GM21447 (cell line): ENCODE measurements around the gene HLA-C.
"Not testable (repeated sequence)": the region's sequence is repeated elsewhere in the genome, so short reads cannot be mapped to it uniquely, and the experiment has no call there.

Source experiments
- ATAC-seq: cut with Tn5 transposase; IDR thresholded peaks from one replicate; pipeline ENCODE4 v1.9.1; 2021; ENCODE audit not compliant: unreplicated experiment

HLA-C gene

GRCh38 chr6:31270788-31271640 lies 878 bp downstream of the HLA-C start:
- peak; percentile 20 for ATAC-seq

GRCh38 chr6:31268836-31269235 lies 3.1 kb downstream of the HLA-C start:
- ATAC-seq: no peak

DNA sequence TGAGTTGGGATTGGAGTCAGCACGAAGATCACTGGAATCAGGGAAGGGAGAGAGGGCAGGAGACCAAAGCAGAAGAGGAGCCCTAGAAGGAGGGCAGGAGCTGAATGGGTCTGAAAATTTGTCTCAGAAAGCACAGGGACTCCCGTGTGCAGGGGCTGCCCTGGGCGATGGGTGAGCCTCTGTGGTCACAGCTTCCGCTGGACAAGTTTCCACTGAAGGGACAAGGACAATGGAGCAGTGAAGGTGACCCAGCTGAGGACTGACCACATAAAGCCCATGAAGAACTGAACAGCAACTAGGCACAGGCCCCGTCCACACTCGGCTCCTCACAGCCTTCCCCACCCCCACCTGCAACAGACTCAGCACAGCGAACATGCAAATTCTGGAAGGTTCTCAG lies 3.5 kb downstream of the HLA-C start:
- no peak for ATAC-seq

GRCh38 chr6:31267651-31268368 lies 4.1 kb downstream of the HLA-C start:
- ATAC-seq: no peak

GRCh38 chr6:31266567-31267360 lies 5.1 kb downstream of the HLA-C start:
- ATAC-seq: no peak

DNA sequence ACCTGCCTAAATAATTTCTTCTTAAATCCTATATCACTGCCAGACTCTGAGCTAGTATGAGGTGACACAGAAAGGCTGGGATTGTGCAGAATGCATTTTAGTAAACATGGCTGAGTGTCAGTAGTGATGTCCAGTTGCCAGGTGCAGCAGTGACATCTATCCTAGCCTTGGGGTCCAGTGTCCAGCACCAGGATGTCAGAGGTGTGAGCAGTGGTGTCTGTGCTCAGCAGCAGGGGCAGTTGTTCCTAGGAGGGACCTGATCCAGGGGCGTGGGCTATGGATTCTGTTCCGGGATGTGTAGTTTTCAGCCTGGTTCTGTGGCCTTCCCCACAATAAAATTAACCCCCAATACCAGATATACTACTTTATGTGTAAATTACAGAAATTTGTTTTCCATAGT lies 6.0 kb downstream of the HLA-C start:
- no peak for ATAC-seq

DNA sequence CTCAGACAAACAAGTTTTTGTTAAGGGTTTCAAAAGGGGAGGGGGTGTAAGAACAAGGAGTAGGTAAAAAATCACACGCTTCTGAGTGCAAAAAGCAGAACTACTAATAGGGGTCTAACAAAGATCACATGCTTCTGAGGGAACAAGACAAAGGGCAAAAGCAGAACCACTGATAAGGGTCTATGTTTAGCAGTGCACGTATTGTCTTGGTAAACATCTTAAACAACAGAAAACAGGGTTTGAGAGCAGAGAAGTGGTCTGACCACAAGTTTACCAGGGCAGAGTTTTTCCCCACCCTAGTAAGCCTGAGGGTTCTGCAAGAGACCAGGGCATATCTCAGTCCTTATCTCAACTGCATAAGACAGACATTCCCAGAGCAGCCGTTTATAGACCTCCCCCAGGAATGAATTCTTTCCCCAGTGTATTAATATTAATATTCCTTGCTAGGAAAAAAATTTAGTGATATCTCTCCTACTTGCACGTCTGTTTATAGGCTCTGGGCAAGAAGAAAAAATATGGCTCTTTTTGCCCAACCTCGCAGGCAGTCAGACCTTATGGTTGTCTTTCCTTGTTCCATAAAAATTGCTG lies 8.5 kb downstream of the HLA-C start:
- not testable (repeated sequence) for ATAC-seq

DNA sequence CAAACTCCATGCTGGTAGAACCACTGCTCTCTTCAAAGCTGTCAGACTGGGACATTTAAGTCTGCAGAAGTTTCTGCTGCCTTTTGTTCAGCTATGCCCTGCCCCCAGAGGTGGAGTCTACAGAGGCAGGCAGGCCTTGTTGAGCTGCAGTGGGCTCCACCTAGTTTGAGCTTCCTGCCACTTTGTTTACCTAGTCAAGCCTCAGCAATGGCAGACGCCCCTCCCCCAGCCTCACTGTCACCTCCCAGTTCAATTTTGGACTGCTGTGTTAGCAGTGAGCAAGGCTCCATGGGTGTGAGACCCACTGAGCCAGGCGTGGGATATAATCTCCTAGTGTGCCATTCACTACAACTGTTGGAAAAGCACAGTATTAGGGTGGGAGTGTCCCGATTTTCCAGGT lies 11.9 kb downstream of the HLA-C start:
- ATAC-seq: not testable (repeated sequence)

DNA sequence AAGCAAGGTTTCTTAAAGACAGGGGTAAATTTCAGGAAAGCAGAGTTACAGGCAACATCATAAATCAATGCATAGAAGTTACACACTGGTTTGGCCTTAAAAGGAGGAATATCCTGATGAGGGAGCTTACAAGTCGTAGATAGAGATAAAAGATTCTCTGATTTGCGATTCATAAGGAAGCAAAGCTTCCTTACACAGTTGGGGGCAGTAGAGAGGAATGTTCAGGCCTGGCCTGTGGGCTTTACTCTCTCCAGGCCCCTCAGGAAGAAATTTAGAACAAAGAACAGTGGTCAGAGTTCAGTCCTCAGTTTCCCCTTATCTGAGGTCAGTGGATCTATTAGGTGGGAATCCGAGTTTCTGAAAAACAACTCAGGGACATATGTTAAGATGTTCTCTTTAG lies 19.3 kb downstream of the HLA-C start:
- ATAC-seq: no peak

DNA sequence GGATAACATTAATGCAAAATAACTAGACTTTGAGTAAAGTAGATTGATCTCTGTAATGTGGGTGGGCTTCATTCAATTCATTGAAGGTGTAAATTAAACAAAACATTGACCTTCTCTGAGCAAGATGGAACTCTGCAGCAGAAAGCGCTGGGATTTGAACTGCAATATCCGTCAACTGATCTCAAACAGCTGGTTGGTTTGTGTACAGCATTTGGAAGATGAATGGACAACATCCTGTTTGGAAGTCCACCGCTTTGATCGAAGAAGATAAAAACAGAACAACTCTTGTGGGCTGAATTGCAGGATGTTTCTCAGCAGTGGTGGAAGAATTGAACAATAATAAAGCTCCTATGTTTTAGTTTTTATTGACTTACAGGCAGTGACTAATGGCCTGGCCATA lies 20.6 kb downstream of the HLA-C start:
- no peak for ATAC-seq

- ATAC-seq: no peak
Observed at GRCh38 chr6:31249184-31249583, 22.7 kb downstream of the HLA-C start.

- ATAC-seq: no peak
Observed at GRCh38 chr6:31247813-31248212, 24.1 kb downstream of the HLA-C start.

DNA sequence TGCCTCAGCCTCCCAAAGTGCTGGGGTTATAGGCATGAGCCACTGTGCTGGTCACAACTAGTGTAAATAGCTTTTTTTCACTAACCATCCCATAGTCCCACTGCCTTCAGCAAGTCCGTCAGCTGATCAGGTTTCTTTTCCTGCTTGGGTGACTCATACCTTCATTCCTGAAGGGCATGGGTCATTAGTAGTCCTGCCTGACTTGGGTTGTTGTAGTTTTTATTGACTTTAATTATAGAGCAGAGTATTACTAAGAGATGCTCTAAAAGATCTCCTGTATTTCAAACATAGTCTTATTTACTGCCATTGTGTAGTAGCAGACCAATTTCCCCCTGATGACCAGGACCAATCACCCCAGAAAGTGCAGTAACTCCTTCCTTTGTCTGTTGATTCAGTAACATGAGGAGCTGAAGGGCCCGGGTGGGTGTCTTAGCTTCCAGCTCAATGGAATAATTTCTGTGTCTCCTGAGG lies 25.8 kb downstream of the HLA-C start:
- ATAC-seq: no peak

- no peak for ATAC-seq
Observed at GRCh38 chr6:31243508-31243907, 28.4 kb downstream of the HLA-C start.

GRCh38 chr6:31239854-31240253 lies 32.0 kb downstream of the HLA-C start:
- no peak for ATAC-seq

GRCh38 chr6:31234101-31234500 lies 37.8 kb downstream of the HLA-C start:
- ATAC-seq: not testable (repeated sequence)

DNA sequence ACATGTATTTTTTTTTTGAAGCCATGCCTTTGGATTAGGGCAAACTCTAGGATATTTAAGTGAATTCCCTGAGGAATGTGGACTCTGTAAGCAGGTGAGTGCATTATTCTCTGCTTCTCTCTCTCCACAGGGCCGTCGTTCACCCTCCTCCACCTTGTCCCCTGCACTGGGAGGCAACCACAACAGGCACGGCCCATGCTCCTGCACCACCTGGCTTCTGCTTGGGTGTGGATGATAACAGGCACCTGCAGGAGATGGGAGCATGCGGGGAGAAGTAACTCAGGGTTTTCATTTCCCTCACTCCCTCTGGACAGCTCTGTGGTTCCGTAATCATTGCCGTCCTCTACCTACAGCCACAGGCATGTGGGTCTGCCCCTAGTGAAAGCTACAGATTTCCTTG lies 43.4 kb downstream of the HLA-C start:
- no peak for ATAC-seq

DNA sequence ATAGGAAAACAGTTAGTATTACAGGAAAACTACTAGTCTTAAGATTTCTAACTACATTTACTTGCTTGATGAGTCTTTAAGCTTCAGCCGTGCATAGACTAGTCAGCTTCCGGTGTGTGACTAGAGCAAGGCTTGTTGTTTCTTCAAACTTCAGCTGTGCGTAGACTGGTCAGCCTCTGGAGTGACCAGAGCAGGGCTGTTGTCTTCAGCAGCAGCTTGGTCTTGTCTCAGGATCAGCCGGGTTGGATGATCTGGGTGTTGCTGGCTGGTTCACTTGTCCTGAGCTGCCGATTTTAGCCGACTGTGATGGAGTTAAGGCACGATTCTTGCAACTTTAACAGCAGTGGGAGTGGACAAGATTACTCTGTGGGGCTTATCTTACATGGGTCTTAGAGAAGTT lies 44.7 kb downstream of the HLA-C start:
- no peak for ATAC-seq

- ATAC-seq: no peak
Observed at GRCh38 chr6:31225735-31226134, 46.2 kb downstream of the HLA-C start.

GRCh38 chr6:31222496-31222895 lies 49.4 kb downstream of the HLA-C start:
- ATAC-seq: no peak
